H1 (cell line): Measurements from ENCODE around the gene AADAC. TPM values are rescaled to one million over a fixed set of nuclear protein-coding genes. Genes with fewer than 3 reads are reported as not detected.

Experiments
- ATF2 ChIP-seq: IDR thresholded peaks from 2 replicates; pipeline ENCODE4 v1.6.1; 2012; ENCODE audit warnings: low read length, inconsistent platforms
- TCF12 ChIP-seq: IDR thresholded peaks from 2 replicates; pipeline ENCODE4 v1.6.1; 2011; ENCODE audit warnings: low read depth, mild to moderate bottlenecking, low read length
- polyA plus RNA-seq, 7 experiments: library from polyadenylated mRNA; depleted of rRNA in 3 of 7; stranded (reverse) in 5 of 7; unstranded in 2 of 7; fragments of >200 nt in 5 of 7; fragments of 200-250 nt in 2 of 7; gene quantifications; 1 replicate in 5 of 7; 2 replicates in 1 of 7; 4 replicates in 1 of 7; pipeline versions ENCODE4 v1.2.1 to v1.2.3, GENCODE V29; 2011 to 2013; ENCODE audit warnings: missing spikeins in 2 of 7, mixed read lengths in 2 of 7
- total RNA-seq: library from RNA; stranded (reverse); fragmentation: NEBNext Ultra II Directional; extraction: Animal tissue kit (Norgen Biotek cat#: 25700); gene quantifications from 2 replicates; pipeline ENCODE4 v1.2.1, GENCODE V29; 2021

Gene AADAC
- total and polyA plus RNA-seq, 2 of the 8 experiments (the other 6 are each of a cell fraction or from before 2014, with no cell fraction given) = not detected

GRCh38 chr3:151793636-151794035, 20.3 kb upstream of the AADAC start (continued):
- TF ChIP-seq ATF2 (no peak), TCF12 (no peak)
